Measurements from ENCODE around the gene PSMD6.

DNA sequence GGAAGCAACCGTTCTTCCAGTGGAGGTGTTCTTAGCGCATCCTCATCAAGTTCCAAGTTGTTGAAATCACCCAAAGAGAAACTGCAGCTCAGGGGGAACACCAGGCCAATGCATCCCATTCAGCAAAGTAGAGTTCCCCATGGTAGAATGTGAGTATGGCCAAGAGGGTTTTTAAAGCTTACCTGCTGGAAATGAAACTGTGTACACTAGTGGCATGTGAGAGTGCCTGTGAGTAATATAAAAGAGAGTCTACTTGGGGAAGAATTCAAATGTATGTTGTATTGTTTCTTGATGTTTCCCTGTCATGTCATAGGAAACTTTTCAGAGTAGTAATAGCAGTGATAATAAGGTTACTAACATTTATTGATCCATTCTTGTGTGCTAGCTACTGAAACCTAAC, 43.3 kb downstream of the PSMD6 start:
- no peak for TF ChIP-seq EZH2 (IDR thresholded peaks at IDR 0.05; ENCODE audit: borderline replicate concordance)
- TF ChIP-seq, protein P1, sequence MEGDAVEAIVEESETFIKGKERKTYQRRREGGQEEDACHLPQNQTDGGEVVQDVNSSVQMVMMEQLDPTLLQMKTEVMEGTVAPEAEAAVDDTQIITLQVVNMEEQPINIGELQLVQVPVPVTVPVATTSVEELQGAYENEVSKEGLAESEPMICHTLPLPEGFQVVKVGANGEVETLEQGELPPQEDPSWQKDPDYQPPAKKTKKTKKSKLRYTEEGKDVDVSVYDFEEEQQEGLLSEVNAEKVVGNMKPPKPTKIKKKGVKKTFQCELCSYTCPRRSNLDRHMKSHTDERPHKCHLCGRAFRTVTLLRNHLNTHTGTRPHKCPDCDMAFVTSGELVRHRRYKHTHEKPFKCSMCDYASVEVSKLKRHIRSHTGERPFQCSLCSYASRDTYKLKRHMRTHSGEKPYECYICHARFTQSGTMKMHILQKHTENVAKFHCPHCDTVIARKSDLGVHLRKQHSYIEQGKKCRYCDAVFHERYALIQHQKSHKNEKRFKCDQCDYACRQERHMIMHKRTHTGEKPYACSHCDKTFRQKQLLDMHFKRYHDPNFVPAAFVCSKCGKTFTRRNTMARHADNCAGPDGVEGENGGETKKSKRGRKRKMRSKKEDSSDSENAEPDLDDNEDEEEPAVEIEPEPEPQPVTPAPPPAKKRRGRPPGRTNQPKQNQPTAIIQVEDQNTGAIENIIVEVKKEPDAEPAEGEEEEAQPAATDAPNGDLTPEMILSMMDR (IDR thresholded peaks at IDR 0.05; ENCODE audit: poor library complexity) = no peak
